HAP-1 (cell line): ENCODE results near the gene PRR23C.
"Not testable (repeated sequence)": the region's sequence is repeated elsewhere in the genome, so short reads cannot be mapped to it uniquely, and the experiment has no call there.

Source experiments
- DNase-seq, 2 experiments: peaks; one replicate each; pipeline ENCODE4 v3.0.0-alpha.2; 2016 to 2020; ENCODE audit warnings: low spot score in 2 of 2
- H3K27me3 ChIP-seq: fragments of 250-450 bp; sonication (Bioruptor Pico); 2 replicates; pipeline ENCODE4 v1.5.1; 2020; ENCODE audit warnings: low read depth, mild to moderate bottlenecking, moderate library complexity
- H3K36me3 ChIP-seq: fragments of 250-450 bp; sonication (Bioruptor Pico); replicated peaks from 2 replicates; pipeline ENCODE4 v1.5.1; 2020; ENCODE audit warnings: mild to moderate bottlenecking
- H3K4me1 ChIP-seq: fragments of 250-450 bp; sonication (Bioruptor Pico); 2 replicates; pipeline ENCODE4 v1.5.1; 2020; ENCODE audit warnings: mild to moderate bottlenecking
- H3K4me3 ChIP-seq: fragments of 250-450 bp; sonication (Bioruptor Pico); 2 replicates; pipeline ENCODE4 v1.5.1; 2020; ENCODE audit warnings: mild to moderate bottlenecking, moderate library complexity
- H3K9me3 ChIP-seq: fragments of 250-450 bp; sonication (Bioruptor Pico); 2 replicates; pipeline ENCODE4 v1.5.1; 2020; ENCODE audit warnings: mild to moderate bottlenecking, moderate library complexity
- in situ Hi-C: fragments of 300-500 bp; cut with MboI; formaldehyde crosslinking; loops from 3 replicates; pipeline ENCODE4 v1.14.3; 2020; ENCODE audit warnings: low sequenced_read_pairs, inconsistent platforms, mixed read lengths

PRR23C gene

DNA sequence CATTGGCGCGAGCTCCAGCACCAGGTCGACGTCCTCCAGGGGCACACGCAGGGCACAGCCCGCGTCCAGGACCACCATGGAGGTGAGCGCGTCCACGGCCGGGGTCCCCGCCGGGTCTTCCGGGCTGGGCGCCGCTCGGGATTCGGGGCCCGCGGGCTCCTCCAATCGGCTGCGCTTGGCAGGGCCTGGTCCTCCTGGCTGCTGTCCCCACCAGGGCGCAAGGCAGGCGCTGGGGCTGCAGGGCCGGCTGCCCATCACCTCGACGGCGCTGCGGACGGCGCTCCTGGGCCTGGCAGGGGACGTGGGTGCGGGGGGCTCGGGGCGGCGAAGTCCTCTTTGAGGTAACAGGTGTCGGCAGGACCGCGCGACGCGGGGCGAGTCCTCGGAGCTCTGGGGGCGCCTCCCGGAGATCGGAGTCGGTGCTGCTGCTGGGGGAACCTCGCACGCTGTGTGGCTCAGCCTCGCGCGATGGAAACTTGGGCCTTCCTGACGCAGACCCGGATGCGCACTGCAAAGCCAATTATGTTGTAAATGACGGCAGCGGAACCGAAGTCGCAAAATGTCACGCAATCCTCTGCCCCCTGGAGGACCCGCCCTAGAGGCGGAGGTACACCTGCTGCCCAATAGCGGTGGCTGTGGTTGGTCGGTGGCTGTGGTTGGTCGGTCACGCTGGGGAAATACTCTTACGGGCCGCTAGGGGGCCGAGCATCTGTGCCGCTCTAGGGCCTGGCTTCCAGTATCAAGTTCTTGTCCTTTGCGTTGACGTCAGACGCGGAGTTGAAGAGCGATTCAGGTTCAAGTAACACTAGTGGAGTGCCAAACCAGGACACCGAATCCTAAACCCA is at the start of gene PRR23C:
Gene PRR23C (minus strand): TSS at position 527 of the 845 bp plus-strand sequence. CDS start 272 bp downstream, at position 255.
- Histone ChIP-seq H3K36me3 (no peaks in the 10 kb centered on the region), H3K4me1 (no peaks in the 10 kb centered on the region), H3K4me3 (no peak within 1 kb of the TSS), H3K27me3 (no peaks in the 10 kb centered on the region; the same call in 1 of the 2 replicates), H3K9me3 (no peaks in the 10 kb centered on the region)
- in situ Hi-C loops: no loop called here
- DNase-seq: no peak

DNA sequence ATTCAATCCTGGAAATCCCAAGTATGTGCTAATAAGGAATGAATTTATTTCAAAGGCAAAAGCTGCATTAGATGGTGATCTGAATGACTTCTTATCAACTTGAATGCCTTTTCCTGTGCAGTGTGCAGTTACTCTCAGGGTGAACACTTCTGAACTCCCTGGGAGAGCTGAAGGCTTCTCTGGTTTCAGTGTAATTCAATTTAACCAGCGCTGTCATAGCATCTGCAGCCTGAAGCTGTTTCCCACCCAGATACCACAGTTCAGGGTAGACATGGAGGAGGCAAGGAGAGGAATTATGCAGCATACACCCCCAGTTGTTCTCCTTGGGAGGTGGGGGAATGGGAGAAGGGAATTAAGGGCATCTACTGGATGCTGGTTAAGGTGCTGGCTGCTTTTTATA is 49.1 kb upstream of the PRR23C start:
- Histone ChIP-seq H3K4me3 (no peak overlapping the region), H3K27me3 (no peaks in the 10 kb centered on the region), H3K36me3 (no peaks in the 10 kb centered on the region), H3K4me1 (no peaks in the 10 kb centered on the region), H3K9me3 (no peaks in the 10 kb centered on the region)
- in situ Hi-C loops: no loop called here
- DNase-seq: no peak

DNA sequence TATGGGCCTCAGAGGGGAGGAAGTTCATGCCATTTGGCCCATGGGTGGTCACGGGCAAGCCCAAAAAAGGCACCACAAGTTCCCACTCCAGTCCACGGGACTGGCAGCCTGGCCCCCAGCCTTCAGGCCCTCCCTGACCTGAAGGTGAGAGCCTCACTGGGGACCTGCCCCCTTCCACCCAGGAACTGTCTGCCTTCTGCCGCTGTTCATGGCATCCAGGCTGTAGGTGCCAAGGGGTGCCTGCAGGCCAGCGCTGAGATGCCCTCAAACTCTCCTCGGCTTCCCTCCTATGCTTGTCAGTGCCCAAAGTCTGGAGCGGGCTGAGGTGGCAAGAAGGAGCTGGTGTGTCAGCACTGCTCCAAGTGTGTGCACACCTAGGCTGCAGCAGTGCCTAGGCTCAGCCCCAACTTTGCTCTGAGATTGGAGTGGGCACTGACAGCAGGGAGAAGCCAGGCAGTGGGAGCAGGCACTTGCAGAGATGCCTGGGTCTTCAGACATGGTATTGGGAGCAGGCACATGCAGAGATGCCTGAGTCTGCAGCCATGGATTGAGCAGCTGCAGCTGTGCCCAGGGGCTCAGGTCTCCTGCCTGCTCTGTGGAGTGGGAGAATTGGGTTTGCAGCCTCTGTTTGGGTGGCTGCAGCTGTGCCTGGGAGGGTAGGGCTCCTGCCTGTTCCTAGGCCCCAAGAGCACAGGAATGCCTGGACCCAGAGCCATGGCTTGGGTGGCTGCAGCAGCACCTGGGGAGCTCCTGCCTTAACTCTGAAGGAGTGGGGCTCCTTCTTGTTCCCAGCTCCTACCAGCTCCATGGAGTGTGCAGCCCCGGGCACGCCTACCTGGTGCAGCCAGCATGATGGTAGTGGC is 44.0 kb upstream of the PRR23C start:
- no peak for DNase-seq
- Histone ChIP-seq H3K27me3 (no peaks in the 10 kb centered on the region), H3K4me3 (no peak overlapping the region), H3K36me3 (no peaks in the 10 kb centered on the region), H3K4me1 (no peaks in the 10 kb centered on the region), H3K9me3 (no peaks in the 10 kb centered on the region)
- in situ Hi-C loops: no loop called here

DNA sequence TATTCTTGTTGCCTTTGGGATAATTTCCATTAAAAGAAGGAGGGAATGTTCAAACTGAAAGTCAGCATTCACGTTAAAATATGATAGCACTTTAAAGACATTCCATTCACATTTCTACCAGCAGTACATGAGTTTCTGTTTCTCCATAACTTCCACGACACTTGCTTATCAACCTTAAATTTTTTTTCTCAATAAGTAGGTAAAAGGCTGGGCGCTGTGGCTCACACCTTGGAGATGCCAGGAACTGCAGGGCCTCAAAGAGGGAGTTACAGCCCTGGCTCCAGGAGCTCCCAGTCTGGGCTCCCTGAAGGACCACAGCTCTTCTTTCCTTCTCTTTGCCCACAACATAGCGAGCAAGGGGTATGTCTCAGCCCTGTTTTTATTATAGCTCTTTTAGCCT is 42.9 kb upstream of the PRR23C start:
- Histone ChIP-seq H3K27me3 (no peaks in the 10 kb centered on the region), H3K4me3 (no peak overlapping the region), H3K36me3 (no peaks in the 10 kb centered on the region), H3K9me3 (no peaks in the 10 kb centered on the region), H3K4me1 (no peaks in the 10 kb centered on the region)
- in situ Hi-C loops: no loop called here
- DNase-seq: no peak

DNA sequence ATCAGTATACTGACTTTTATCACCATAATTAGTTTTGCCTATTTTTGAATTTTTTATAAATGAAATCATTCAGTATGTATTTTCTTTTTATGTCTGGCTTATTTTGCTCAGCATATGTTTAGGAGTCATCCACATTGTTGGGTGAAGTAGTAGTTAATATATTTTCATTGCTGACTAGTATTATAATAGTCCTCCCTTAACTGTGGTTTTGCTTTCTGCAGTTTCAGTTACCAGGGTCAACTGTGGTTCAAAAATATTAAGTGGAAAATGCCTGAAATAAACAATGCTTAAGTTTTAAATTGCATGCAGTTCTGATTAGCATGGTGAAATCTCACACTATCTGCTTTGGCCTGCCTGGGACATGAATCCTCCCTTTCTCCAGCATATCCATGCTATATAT is 39.5 kb upstream of the PRR23C start:
- no peak overlapping the region for H3K4me3 ChIP-seq
- no peaks in the 10 kb centered on the region for H3K4me1 ChIP-seq
- H3K36me3 ChIP-seq: no peaks in the 10 kb centered on the region
- no peaks in the 10 kb centered on the region for H3K27me3 ChIP-seq
- in situ Hi-C loops: no loop called here
- no peaks in the 10 kb centered on the region for H3K9me3 ChIP-seq
- no peak for DNase-seq

DNA sequence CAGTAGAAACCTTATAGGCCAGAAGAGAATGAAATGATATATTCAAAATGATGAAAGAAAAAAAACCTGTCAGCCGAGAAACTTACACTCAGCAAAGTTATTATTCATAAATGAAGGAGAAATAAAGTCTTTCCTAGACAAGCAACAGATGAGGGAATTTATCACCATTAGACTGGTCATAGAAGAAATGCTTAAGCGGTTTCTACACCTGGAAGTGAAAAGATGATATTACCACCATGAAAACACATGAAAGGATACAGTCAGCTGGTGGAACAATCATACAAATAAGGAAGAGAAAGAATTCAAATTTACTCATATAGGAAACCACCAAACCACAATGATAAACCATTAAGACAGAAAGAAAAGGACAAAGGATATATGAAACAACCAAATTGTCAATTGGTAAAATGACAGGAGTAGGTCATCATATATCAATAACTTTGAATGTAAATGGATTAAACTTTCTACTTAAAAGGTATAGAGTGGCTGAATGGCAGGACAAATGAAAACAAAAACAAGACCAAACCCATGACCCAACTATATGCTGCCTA is 29.9 kb upstream of the PRR23C start:
- H3K4me1 ChIP-seq: no peaks in the 10 kb centered on the region
- in situ Hi-C loops: no loop called here
- H3K9me3 ChIP-seq: no peaks in the 10 kb centered on the region
- no peak overlapping the region for H3K4me3 ChIP-seq
- H3K27me3 ChIP-seq: no peaks in the 10 kb centered on the region
- no peaks in the 10 kb centered on the region for H3K36me3 ChIP-seq
- no peak for DNase-seq

DNA sequence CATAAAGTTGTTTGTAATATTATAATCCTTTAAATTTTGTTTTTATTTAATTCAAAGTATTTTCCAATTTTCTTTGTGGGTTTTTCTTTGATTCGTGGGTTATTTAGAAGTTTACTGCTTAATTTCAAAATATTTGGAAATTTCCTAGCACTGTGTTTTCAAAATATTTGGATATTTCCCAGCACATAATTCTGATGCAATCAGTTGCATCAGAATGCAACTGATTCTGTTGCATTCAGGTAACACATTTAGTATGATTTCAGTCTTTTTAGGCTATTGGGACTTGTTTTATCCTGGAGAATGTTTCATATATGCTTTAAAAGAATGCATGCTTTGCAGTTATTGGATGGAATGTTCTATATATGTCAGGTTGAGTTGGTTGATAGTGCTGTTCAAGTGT is 18.2 kb upstream of the PRR23C start:
- Histone ChIP-seq H3K9me3 (no peaks in the 10 kb centered on the region), H3K4me1 (no peaks in the 10 kb centered on the region), H3K27me3 (no peaks in the 10 kb centered on the region), H3K36me3 (no peaks in the 10 kb centered on the region), H3K4me3 (no peak overlapping the region)
- no peak for DNase-seq
- in situ Hi-C loops: no loop called here

DNA sequence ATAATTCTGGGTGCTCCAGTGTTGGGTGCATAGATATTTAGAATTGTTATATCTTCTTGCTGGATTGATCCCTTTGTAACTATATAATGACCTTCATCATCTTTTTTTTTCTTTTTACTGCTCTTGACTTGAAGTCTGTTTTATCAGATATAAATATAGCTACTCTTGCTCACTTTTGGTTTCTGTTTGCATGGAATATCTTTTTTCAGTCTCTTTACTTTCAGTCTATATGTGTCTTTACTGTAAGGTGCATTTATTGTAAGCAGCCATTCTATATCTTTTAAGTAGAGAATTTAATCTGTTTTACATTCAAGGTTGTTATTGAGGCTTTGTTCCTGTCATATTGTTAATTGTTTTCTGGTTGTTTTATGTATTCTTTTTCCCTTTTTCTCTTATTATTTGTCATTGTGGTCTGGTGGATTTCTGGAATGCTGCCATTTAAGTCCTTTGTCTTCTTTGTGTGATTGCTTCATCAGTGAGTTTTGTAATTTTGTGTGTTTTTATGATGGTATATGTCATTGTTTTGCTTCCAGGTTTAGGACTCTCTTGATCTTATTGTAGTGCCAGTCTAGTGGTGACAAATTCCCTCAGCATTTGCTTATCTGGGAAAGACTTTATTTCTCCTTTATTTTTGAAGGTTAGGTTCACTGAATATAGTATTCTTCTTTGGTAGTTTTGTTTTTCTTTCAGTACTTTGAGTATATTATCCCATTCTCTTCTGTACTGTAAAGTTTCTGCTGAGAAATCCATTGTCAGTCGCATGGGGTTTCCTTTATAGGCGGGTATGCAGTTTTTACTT is 8.3 kb upstream of the PRR23C start:
- in situ Hi-C loops: no loop called here
- DNase-seq: no peak
- Histone ChIP-seq H3K9me3 (no peaks in the 10 kb centered on the region), H3K4me3 (no peak overlapping the region), H3K36me3 (no peaks in the 10 kb centered on the region), H3K4me1 (no peaks in the 10 kb centered on the region), H3K27me3 (no peaks in the 10 kb centered on the region; the same call in 1 of the 2 replicates)

DNA sequence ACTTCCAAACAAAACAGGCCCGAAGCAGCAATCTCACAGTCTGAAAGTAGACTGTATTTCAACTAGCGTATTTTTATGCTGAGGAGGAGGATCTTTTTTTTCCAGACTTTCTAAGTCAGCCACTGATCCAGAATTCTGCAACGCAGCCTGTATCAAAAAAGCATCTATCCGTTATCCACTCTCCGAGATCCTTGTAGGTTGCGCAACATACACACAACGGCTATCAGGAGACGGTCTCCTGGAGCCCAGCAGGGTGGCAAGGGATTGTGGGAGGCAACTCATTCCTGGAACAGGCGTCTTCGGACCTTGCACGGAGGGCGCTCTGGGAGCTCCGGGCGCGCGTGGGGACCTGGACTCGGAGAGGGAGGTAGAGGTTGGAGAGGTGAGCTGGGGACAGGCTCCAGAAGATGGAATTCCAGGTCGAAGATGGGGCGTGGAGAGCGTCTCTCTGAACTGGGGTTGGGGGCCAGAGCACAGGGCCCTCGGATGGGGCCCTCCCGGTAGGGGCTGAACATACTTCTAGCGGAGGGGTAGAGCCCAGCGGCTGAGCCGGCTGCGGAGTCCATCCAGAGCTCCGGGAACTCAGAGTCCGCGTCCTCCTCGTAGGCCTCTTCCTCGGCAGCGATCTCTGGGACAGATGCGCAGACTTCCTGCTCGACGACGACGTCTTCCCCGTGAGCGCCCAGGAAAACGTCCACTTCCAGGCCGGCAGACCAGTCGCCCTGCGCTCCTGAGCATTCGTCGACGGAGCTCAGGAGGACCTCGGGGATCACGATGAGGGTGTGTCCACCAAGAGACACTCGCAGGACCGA is 932 bp downstream of the PRR23C start:
- in situ Hi-C loops: no loop called here

DNA sequence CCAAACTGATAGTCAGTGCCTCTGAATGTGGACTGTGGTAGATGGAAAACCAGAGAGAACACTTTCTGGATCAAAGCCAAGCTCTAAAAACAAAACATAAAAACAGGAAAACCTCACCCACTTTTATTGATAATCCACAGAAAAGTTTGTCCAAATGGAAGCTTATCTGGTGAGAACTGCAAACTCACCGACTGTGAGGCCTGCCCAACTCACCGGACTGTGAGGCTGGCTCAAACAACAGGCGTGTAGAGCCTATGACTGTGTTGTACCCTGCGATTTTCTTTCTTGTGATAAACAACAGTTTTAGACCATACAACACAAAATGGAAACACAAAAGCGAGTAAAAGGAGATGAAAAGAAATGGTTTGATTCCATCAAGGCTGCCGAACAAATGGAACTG is 7.2 kb downstream of the PRR23C start:
- Histone ChIP-seq H3K4me1 (no peaks in the 10 kb centered on the region), H3K36me3 (no peaks in the 10 kb centered on the region), H3K9me3 (no peaks in the 10 kb centered on the region), H3K4me3 (no peak overlapping the region), H3K27me3 (no peaks in the 10 kb centered on the region; the same call in 1 of the 2 replicates)
- no peak for DNase-seq
- in situ Hi-C loops: no loop called here

More for the DNA sequence above, 932 bp downstream of the PRR23C start:
- Histone ChIP-seq H3K4me1 (no peaks in the 10 kb centered on the region), H3K4me3 (no peak overlapping the region), H3K36me3 (no peaks in the 10 kb centered on the region), H3K9me3 (no peaks in the 10 kb centered on the region), H3K27me3 (no peaks in the 10 kb centered on the region; the same call in 1 of the 2 replicates)
- no peak for DNase-seq

DNA sequence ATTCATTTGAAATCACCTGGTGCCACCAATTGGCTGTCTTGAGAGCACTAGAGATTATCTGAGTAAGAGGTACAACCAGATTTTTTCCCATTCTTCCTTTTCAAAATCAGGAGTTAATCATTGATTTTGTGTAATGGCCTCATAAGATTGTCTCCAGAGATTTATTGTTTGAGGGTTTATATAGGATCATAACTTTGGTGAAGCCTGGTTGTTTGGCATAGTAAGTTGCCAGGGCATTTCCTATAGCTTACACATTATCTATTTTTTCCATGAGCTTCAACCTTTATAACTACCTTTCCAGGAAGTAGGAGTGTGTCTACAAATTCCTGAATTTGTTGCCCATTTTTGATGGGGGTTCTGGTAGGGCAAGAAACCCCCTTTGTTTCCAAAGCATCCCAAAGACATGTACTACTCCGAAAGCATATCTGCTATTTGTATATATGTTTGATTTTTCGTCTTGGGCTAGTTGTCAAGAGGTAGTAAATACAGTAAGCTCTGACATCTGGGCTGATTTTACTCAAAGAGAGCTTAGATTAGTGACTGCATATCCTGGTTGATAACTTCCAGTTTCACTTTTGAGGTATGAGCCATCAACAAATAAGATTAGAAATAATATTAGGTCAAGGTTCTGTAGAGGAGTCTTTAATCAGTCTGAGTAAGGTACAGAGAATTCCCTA is 12.2 kb downstream of the PRR23C start:
- Histone ChIP-seq H3K9me3 (no peaks in the 10 kb centered on the region), H3K4me3 (no peak overlapping the region), H3K36me3 (no peaks in the 10 kb centered on the region), H3K4me1 (no peaks in the 10 kb centered on the region), H3K27me3 (no peaks in the 10 kb centered on the region)
- DNase-seq: no peak
- in situ Hi-C loops: no loop called here

DNA sequence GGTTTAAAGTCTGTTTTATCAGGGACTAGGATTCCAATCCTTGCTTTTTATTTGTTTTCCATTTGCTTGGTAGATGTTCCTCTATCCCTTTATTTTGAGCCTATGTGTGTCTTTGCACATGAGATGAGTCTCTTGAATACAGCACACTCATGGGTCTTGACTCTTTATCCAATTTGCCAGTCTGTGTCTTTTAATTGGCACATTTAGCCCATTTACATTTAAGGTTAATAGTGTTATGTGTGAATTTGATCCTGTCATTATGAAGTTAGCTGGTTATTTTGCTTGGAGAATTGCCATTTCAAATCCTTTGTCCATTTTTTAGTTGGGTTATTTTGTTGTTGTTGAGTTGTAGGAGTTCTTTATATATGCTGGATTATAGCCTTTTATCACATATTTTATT is 14.1 kb downstream of the PRR23C start:
- in situ Hi-C loops: not testable (repeated sequence)

More for the DNA sequence above, 14.1 kb downstream of the PRR23C start:
- not testable (repeated sequence) for H3K4me3 ChIP-seq, H3K9me3 ChIP-seq, DNase-seq, H3K27me3 ChIP-seq, H3K36me3 ChIP-seq, H3K4me1 ChIP-seq
